Esophagus squamous epithelium (tissue), 4 donors: Measurements from ENCODE around the gene RXFP1.

Source experiments
- CTCF ChIP-seq, 6 experiments: fragments of 450-650 bp in 4 of 6; fragments of 200-600 bp in 2 of 6; sonication (generic) in 2 of 6; IDR thresholded peaks; one replicate each; pipeline ENCODE4 v1.5.1; 2016 to 2019; ENCODE audit warnings: antibody characterized with exemption in 6 of 6, mild to moderate bottlenecking in 4 of 6, moderate library complexity in 4 of 6
- POLR2A ChIP-seq, 4 donors: fragments of 450-650 bp; IDR thresholded peaks; one replicate each; pipeline ENCODE4 v1.6.1; 2017; ENCODE audit warnings: antibody characterized with exemption in 4 of 4, mild to moderate bottlenecking in 4 of 4, moderate library complexity in 3 of 4

GRCh38 chr4:158590824-158591223 is 69.1 kb downstream of the RXFP1 start:
- TF ChIP-seq CTCF (IDR thresholded peaks at IDR 0.05) (no peak), POLR2A (IDR thresholded peaks at IDR 0.05) (no peak)
